HCT116 (cell line): ENCODE data around the gene ZNF225. TPM values are rescaled to one million over a fixed set of nuclear protein-coding genes. Genes with fewer than 3 reads are reported as not detected.

Experiments
- ATAC-seq: fragments of 200-7000 bp; cut with Tn5 transposase; 2 replicates; pipeline ENCODE4 v1.9.1; 2020; ENCODE audit warnings: mild to moderate bottlenecking, moderate library complexity
- BruUV-seq: library from RNA; stranded (reverse); fragments of 400-500 nt; replicated peaks from 2 replicates; lab custom pipeline; 2021; lab: Mats Ljungman, UMichigan
- CTCF ChIA-PET: fragments of 300-600 bp; sonication (Branson Sonifier 250); formaldehyde crosslinking; loops from one replicate; lab custom pipeline; 2021; ENCODE audit warnings: antibody characterized with exemption; lab: Charles Lee
- POLR2A ChIA-PET: fragments of 300-600, 350-600 bp; sonication (Branson Sonifier 250); formaldehyde crosslinking; loops from one replicate; lab custom pipeline; 2021; ENCODE audit warnings: antibody characterized with exemption; lab: Charles Lee
- RAD21 ChIA-PET, 2 experiments: fragments of 300-600 bp; sonication (Branson Sonifier 250); formaldehyde crosslinking; loops; one replicate each; lab custom pipeline; 2023; ENCODE audit warnings: low total read pairs in 2 of 2; ENCODE audit not compliant: uncharacterized antibody in 2 of 2, unreplicated experiment in 2 of 2, low non-redundant PET in 1 of 2; lab: Charles Lee
- DNase-seq: peaks from one replicate; pipeline ENCODE4 v3.0.0-alpha.2; 2010; ENCODE audit warnings: low read depth, low spot score
- H2AFZ ChIP-seq: fragments of 200-600 bp; shearing (Covaris generic), sonication (generic); 2 replicates; pipeline ENCODE4 v1.6.1; 2017; ENCODE audit warnings: low read depth, mixed run types, mixed read lengths, antibody characterized with exemption, low read length; ENCODE audit not compliant: poor library complexity, severe bottlenecking
- H3K27ac ChIP-seq: 2 replicates; pipeline ENCODE4 v1.5.1; 2012; ENCODE audit warnings: low read depth, low read length
- H3K27me3 ChIP-seq: fragments of 200-600 bp; sonication (generic); 2 replicates; pipeline ENCODE4 v1.6.1; 2016; ENCODE audit warnings: mixed run types, low read length, mixed read lengths; ENCODE audit not compliant: insufficient read depth
- H3K36me3 ChIP-seq, 2 experiments: fragments of 200-500 bp in 1 of 2; fragments of 200-600 bp in 1 of 2; sonication (Bioruptor generic) in 1 of 2; sonication (generic) in 1 of 2; 2 replicates each; pipeline versions ENCODE4 v1.5.1 to v1.6.1; 2014 to 2016; ENCODE audit warnings: low read length in 2 of 2, inconsistent platforms in 1 of 2, mixed read lengths in 1 of 2, mixed run types in 1 of 2; ENCODE audit not compliant: insufficient read depth in 2 of 2, control insufficient read depth in 1 of 2
- H3K4me1 ChIP-seq, 2 experiments: fragments of 200-600 bp in 1 of 2; sonication (generic) in 1 of 2; 2 replicates each; pipeline versions ENCODE4 v1.5.1 to v1.6.1; 2012 to 2017; ENCODE audit warnings: low read length in 2 of 2, inconsistent platforms in 1 of 2, mild to moderate bottlenecking in 1 of 2, mixed read lengths in 1 of 2, mixed run types in 1 of 2, moderate library complexity in 1 of 2; ENCODE audit not compliant: insufficient read depth in 2 of 2, control insufficient read depth in 1 of 2
- H3K4me2 ChIP-seq: fragments of 200-600 bp; sonication (generic); 2 replicates; pipeline ENCODE4 v1.6.1; 2017; ENCODE audit warnings: mixed run types, low read length, mixed read lengths
- H3K4me3 ChIP-seq, 2 experiments: fragments of 200-600 bp in 1 of 2; sonication (generic) in 1 of 2; replicated peaks in 1 of 2; 2 replicates each; pipeline ENCODE4 v1.5.1; 2011 to 2016; ENCODE audit warnings: low read length in 2 of 2, control low read depth in 1 of 2, low read depth in 1 of 2, mild to moderate bottlenecking in 1 of 2, mixed read lengths in 1 of 2, mixed run types in 1 of 2
- H3K79me2 ChIP-seq: fragments of 200-600 bp; sonication (generic); 2 replicates; pipeline ENCODE4 v1.6.1; 2017; ENCODE audit warnings: mild to moderate bottlenecking, mixed run types, low read length, moderate library complexity, mixed read lengths; ENCODE audit not compliant: insufficient read depth
- H3K9ac ChIP-seq: fragments of 200-600 bp; sonication (generic); 2 replicates; pipeline ENCODE4 v1.6.1; 2016; ENCODE audit warnings: low read length, mixed read lengths
- H3K9me2 ChIP-seq: fragments of 200-600 bp; sonication (generic), shearing (Covaris generic); 2 replicates; pipeline ENCODE4 v1.6.1; 2017; ENCODE audit warnings: mixed run types, mild to moderate bottlenecking, moderate library complexity; ENCODE audit not compliant: insufficient read depth
- H3K9me3 ChIP-seq, 2 experiments: fragments of 200-500 bp in 1 of 2; fragments of 200-600 bp in 1 of 2; sonication (Bioruptor generic) in 1 of 2; sonication (generic) in 1 of 2; 2 replicates each; pipeline ENCODE4 v1.6.1; 2014 to 2017; ENCODE audit warnings: low read length in 2 of 2, mixed read lengths in 2 of 2, inconsistent platforms in 1 of 2, low read depth in 1 of 2, mild to moderate bottlenecking in 1 of 2, mixed run types in 1 of 2, moderate library complexity in 1 of 2; ENCODE audit not compliant: control insufficient read depth in 1 of 2, insufficient read depth in 1 of 2
- H4K20me1 ChIP-seq: fragments of 200-600 bp; sonication (generic), shearing (Covaris generic); 2 replicates; pipeline ENCODE4 v1.6.1; 2017; ENCODE audit warnings: mixed run types, mild to moderate bottlenecking, moderate library complexity; ENCODE audit not compliant: insufficient read depth
- EZH2 ChIP-seq: fragments of 200-600 bp; sonication (generic); IDR thresholded peaks from 2 replicates; pipeline ENCODE4 v1.6.1; 2017; ENCODE audit warnings: antibody characterized with exemption, mixed run types
- EZH2phosphoT487 ChIP-seq: fragments of 200-600 bp; IDR thresholded peaks from 2 replicates; pipeline ENCODE4 v1.6.1; 2018; ENCODE audit warnings: antibody characterized with exemption, borderline replicate concordance
- RAD21 ChIP-seq: IDR thresholded peaks from 2 replicates; pipeline ENCODE4 v1.6.1; 2012; ENCODE audit warnings: low read depth, mild to moderate bottlenecking
- SIN3A ChIP-seq: IDR thresholded peaks from 2 replicates; pipeline ENCODE4 v1.6.1; 2012; ENCODE audit warnings: low read depth
- ZBTB33 ChIP-seq: IDR thresholded peaks from 2 replicates; pipeline ENCODE4 v1.6.1; 2011; ENCODE audit warnings: mild to moderate bottlenecking, low read length, moderate library complexity; ENCODE audit not compliant: insufficient replicate concordance; ENCODE audit errors: extremely low read depth
- ZNF274 ChIP-seq: fragments of 200-500 bp; sonication (Bioruptor generic); IDR thresholded peaks from 2 replicates; pipeline ENCODE4 v1.6.1; 2014; ENCODE audit warnings: mild to moderate bottlenecking, low read depth, low read length, inconsistent platforms
- intact Hi-C: fragments of 100-400 bp; cut with micrococcal nuclease; formaldehyde crosslinking; loops from 2 replicates; pipeline ENCODE4 v1.10.0; 2022
- total RNA-seq: library from RNA; stranded (reverse); gene quantifications from one replicate; pipeline ENCODE4 v1.2.1, GENCODE V29; 2021; ENCODE audit not compliant: unreplicated experiment
- TF ChIP-seq, protein P1 (sequence below): IDR thresholded peaks from 2 replicates; pipeline ENCODE4 v1.6.1; 2012
- TF ChIP-seq, protein P2 (sequence below), 3 experiments: fragments of 200-600 bp in 1 of 3; sonication (generic) in 1 of 3; IDR thresholded peaks in 2 of 3; conservative IDR thresholded peaks in 1 of 3; 2 replicates each; pipeline ENCODE4 v1.5.1; 2012 to 2017; ENCODE audit warnings: low read depth in 2 of 3, low read length in 2 of 3, antibody characterized with exemption in 1 of 3, borderline replicate concordance in 1 of 3, control low read depth in 1 of 3, mild to moderate bottlenecking in 1 of 3, mixed read lengths in 1 of 3, mixed run types in 1 of 3, moderate library complexity in 1 of 3; ENCODE audit not compliant: insufficient read depth in 1 of 3
- TF ChIP-seq, protein P3 (sequence below): IDR thresholded peaks from 2 replicates; pipeline ENCODE4 v1.6.1; 2012

Gene ZNF225
- total RNA-seq, 1 experiment from 2014 or later: 2.8 TPM

DNA sequence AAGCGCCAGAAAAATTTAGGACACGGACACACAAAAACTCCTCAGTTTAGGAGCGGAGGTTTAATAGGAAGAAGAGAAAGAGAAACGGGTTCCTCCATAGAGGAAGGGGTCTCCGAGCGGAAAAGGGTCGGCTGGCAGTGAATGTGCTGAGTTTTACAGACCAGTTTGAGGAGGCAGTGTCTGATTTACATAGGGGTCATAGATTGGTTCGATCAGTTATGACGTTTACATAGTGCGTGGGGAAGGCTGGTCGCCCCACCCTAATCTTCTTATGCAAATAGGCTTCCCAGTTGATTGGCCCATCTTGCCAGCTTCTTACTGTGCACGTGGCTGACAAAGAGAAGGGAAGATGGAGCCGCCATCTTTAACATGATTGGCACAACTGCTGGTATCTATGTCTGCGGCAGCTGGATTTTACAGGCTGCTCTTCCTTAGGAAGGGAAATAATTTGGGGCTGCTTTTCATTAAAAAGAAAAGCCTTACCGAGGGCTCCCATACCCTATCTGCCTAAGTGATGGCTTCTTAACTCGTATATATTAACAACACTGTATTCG, 1.2 kb upstream of the ZNF225 start:
- H3K79me2 ChIP-seq: no peaks in the 10 kb centered on the region
- CTCF ChIA-PET: no interaction called here
- POLR2A ChIA-PET: no interaction called here
- no TSS peak for BruUV-seq
- H3K27me3 ChIP-seq: no peaks in the 10 kb centered on the region
- H3K9me3 ChIP-seq: peaks cover under 1 to 5% of the 10 kb centered on the region in 2 experiments; a peak in 2 of 4 replicates
- ATAC-seq (no peak), DNase-seq (no peak)
- H3K4me2 ChIP-seq: peak overlapping the region; percentile 90; the same call in 1 of the 2 replicates
- RAD21 ChIA-PET: no interaction called here
- H3K9me2 ChIP-seq: no peaks in the 10 kb centered on the region
- no peak overlapping the region for H2AFZ ChIP-seq
- no peak overlapping the region for H3K27ac ChIP-seq
- intact Hi-C loops: loop anchor here (2.0 kb wide), 3 partner anchors 17 to 193 kb away; partner anchors contain the start of genes ZNF224, ZNF227 and ZNF235
- peaks cover 2 to 10% of the 10 kb centered on the region in 2 experiments; a peak in 1 of 4 replicates for H3K4me1 ChIP-seq
- H3K36me3 ChIP-seq: peaks cover 4 to 5% of the 10 kb centered on the region in 2 experiments; a peak in 3 of 4 replicates
- TF ChIP-seq EZH2phosphoT487 (no peak), ZNF274 (no peak), RAD21 (no peak), ZBTB33 (no peak), EZH2 (no peak), SIN3A (no peak)
- TF ChIP-seq, protein P1, sequence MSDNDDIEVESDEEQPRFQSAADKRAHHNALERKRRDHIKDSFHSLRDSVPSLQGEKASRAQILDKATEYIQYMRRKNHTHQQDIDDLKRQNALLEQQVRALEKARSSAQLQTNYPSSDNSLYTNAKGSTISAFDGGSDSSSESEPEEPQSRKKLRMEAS: no peak
- TF ChIP-seq, protein P2, sequence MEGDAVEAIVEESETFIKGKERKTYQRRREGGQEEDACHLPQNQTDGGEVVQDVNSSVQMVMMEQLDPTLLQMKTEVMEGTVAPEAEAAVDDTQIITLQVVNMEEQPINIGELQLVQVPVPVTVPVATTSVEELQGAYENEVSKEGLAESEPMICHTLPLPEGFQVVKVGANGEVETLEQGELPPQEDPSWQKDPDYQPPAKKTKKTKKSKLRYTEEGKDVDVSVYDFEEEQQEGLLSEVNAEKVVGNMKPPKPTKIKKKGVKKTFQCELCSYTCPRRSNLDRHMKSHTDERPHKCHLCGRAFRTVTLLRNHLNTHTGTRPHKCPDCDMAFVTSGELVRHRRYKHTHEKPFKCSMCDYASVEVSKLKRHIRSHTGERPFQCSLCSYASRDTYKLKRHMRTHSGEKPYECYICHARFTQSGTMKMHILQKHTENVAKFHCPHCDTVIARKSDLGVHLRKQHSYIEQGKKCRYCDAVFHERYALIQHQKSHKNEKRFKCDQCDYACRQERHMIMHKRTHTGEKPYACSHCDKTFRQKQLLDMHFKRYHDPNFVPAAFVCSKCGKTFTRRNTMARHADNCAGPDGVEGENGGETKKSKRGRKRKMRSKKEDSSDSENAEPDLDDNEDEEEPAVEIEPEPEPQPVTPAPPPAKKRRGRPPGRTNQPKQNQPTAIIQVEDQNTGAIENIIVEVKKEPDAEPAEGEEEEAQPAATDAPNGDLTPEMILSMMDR (IDR thresholded peaks at IDR 0.05 in 2 of 3, conservative IDR thresholded peaks at IDR 0.05 in 1 of 3; ENCODE audit: borderline replicate concordance in 1 of 3, insufficient read depth in 1 of 3, low read depth in 2 of 3, low read length in 2 of 3): no peak
- TF ChIP-seq, protein P3, sequence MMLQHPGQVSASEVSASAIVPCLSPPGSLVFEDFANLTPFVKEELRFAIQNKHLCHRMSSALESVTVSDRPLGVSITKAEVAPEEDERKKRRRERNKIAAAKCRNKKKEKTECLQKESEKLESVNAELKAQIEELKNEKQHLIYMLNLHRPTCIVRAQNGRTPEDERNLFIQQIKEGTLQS: no peak
- no peaks in the 10 kb centered on the region for H4K20me1 ChIP-seq
- H3K9ac ChIP-seq: no peak overlapping the region
- H3K4me3 ChIP-seq: peak overlapping the region in 1 of 2 experiments; percentile 87; a peak in 2 of 4 replicates
